HG03571 (cell line): ENCODE results near the gene THSD7B.

Experiments used
- ATAC-seq: cut with Tn5 transposase; IDR thresholded peaks from one replicate; pipeline ENCODE4 v1.9.1; 2021; ENCODE audit not compliant: unreplicated experiment

THSD7B gene

GRCh38 chr2:137185378-137186078, 420.2 kb downstream of the THSD7B start:
- ATAC-seq: no peak

- ATAC-seq: no peak
These were observed 421.9 kb downstream of the THSD7B start for GRCh38 chr2:137187216-137187615.

DNA sequence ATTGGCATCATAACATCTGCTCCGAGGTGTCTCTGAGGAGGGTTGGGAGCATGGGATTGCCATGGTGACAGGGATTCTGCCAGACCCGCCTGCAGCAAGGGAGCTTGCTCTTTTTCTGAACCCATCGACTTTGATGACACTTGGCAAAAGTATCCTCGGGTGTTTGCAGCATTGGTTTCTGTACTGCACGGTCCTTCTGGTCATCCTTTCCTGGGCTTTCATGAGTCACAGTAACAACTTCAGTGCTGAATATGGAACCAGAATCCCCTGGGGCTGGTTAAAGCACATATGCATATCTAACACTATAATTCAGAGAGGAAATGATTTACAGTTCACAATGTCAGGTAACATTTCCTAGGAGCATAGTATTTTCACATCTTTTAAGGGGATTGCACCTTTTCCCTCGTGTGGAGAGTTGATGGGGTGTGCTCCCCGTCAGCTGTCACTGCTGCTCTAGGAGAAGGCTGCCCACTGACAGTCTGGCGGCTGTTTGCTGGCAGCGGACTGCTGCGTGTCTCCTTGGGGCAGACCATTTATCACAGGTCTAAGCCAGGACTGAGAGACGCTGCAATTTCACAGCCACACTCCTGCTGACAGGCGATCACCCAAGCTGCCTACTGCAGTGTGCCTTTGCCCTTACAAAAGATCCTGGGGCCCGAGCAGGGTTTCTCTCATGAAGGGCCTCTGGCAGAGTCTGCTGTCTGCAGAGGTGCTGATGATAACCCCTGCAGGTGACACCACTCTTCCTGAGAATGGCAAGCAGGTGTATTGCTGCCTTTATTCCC, 425.3 kb downstream of the THSD7B start:
- ATAC-seq: no peak

DNA sequence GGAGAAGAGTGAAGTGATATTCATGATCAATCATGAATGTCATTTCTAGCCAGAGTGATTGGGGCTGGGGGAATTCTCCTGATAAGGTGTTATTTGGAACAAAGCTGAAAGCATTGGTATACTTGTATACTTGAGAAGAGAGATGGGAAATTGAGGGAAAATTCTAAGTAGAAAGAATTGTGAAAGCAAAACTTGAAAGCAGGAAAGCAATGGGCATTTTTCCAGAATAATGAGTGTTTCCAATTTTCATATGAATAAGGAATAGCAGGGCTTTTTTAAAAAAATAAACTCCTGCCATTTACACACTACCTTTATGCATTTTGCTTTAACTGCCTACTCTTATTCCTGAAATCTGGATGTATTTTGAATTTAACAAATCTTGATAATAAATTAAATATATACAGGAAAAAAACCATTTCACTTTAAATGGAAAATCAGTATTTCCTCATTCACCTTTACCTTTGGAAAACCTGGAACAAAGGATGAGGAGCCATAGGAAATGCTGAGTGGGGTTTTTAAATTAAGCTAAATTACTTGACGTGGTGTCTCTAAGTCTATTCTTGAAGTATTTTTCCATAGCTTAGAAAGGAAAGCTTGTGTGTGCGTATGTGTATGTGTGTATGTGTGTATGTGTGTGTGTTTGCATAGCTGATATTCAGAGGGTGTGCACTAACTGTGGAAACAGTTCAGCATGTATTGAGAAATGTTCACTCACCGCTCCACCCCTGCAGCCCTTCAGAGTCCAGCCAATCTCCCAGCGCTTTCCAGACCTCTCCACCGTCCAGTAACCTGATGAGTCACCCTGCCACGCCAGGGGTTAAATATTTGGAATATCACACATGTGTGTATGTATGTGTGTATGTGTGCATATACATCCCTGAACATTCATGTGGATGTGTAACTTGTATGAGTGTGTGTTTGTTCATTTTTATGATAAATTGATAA, 427.3 kb downstream of the THSD7B start:
- no peak for ATAC-seq

DNA sequence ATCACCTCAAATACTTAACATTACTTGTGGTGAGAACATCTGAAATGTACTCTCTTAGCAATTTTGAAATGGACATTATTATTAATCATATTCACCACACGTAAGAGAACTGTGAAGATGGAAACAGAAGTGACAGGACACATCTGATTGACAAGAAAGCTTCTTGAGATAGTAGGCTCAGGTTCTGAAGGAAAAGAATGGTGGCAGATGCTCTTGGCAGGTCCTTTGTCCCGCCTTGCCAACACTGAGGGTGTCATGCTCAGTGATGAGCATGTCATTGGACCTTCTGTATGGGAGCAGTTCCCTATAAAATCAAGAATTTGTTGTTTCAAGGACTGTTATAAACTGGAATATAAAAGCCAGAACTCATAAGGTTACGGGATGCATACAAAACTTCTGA, 428.1 kb downstream of the THSD7B start:
- ATAC-seq: no peak

GRCh38 chr2:137194111-137194510, 428.8 kb downstream of the THSD7B start:
- ATAC-seq: no peak

GRCh38 chr2:137199751-137200150, 434.4 kb downstream of the THSD7B start:
- ATAC-seq: no peak

GRCh38 chr2:137202318-137202717, 437.0 kb downstream of the THSD7B start:
- ATAC-seq: no peak

DNA sequence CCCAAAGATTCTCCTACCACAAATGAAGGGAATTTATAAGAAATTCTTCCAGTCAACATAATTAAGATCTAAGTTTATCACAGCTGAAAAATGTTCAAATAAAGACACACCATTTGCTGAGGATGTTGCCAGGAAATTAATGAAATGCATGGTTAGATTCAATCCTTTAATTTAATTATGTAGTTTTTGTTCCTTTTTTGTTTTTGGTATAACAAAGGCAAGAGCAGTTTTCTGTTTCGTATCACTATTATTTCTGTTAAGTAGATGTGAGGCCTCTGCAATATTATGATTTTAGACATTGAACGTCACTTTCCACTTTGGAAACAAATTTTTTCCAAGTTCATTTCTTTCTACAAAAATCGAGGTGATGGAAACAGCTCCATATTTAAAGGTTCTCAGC, 440.0 kb downstream of the THSD7B start:
- no peak for ATAC-seq

DNA sequence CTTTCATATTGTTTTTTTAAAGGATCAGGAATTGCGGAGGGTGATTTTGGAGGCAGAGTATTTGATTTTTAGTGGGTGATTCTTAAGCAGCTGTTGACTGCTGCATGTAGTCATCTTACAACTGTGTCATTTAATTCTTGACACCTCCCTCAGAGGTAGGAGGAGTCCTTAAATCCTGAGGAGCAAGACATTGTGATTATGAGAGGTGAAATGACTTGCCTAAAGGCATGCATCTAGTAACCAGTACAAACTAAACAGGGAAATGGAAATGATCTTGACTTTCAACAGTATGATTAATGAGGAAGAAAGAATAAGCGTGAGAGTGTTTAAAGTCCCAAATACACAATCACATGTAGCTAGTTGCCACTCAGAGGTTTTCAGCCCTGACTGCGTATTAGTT, 440.7 kb downstream of the THSD7B start:
- no peak for ATAC-seq

DNA sequence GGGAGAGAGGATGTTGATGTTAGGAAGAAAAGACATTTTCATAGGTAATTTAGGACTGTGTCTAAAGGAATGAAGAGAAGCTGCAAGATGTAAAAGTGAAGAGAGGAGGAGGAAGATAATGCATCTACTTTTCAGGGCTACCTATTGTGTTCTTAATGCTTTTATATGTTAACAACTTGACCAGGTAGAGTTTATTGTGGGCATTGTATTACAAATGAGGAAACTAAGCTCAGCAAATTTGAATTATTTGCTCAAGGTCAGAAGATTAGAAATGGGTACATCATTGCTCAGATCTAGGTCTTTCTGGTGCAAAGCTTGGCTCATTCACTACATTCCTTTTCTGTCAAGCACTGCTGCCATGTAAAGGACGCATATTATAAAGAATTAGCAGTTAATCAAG, 441.7 kb downstream of the THSD7B start:
- ATAC-seq: no peak

GRCh38 chr2:137208431-137208891, 443.1 kb downstream of the THSD7B start:
- ATAC-seq: no peak

DNA sequence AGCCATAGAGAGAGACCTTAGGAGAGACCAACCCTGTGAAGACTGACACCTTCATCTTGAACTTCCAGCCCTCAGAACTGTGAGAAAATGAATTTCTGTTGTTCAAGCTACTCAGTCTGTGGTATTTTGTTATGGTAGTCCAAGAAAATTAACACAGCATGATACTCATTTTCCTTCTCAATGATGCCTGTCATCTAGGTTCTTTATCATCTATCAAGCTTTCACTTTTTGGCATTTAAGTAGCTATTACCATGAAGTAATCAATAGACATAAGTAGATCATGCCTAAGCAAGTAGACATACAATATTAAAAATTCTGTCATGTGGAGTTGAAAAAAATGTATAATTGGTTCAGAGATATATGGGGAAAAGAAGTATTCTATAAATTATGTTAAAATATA, 444.7 kb downstream of the THSD7B start:
- ATAC-seq: no peak

DNA sequence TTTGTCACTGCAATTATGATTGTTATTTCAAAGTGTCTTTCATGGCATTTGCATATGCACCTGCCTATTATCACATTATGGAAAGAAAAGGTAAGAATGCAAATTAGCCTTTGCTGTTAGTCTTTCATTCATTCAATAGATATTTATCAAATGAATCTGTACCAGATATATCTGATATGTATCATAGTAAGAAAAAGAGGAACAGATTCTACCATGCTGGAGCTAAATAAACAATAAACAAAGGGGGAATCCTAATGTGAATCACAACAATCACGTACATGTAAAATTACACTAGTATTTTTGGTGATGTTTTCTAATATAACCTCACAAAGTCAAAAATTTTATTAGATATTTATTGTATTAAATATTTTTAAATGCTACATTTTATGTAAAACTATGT, 446.4 kb downstream of the THSD7B start:
- ATAC-seq: no peak

DNA sequence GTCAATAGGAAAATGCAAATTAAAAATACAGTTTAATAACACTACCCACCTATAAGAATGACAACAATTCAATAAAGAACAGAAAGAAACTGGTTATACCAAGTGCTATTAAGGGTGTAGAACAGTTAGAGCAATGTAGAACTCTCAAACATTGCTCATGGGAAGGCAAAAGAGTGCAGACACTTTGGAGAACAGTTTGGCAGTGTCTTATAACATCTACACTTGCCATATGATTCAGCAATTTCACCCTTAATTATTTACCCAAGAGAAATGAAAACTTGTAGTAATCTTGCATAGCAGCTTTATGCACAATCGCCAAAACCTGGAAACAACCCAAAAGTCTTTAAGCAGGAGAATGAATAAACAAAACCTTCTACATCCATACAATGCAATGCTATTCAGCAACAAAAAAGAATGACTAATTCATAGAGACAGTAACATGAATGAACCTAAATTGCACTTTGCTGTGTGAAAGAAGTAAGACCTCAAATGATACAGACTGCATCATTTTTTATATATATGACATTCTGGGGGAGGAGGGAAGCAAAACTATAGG, 455.2 kb downstream of the THSD7B start:
- ATAC-seq: no peak

GRCh38 chr2:137221797-137222492, 456.6 kb downstream of the THSD7B start:
- no peak for ATAC-seq

DNA sequence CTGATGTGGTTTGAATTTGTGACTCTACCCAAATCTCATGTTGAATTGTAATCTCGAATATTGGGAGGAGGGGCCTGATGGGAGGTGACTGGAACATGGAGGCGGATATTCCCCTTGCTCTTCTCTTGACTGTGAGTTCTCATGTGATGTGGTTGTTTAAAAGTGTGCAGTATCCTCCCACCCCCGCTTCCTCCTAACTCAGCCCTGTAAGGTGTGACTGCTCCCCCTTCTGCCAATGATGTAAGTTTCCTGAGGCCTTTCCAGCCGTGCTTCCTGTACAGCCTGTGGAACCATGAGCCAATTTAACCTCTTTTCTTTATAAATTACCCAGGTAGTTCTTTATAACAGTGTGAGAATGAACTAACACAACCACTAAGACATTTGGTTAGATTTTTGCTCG, 458.4 kb downstream of the THSD7B start:
- ATAC-seq: no peak

GRCh38 chr2:137228566-137228965, 463.2 kb downstream of the THSD7B start:
- no peak for ATAC-seq

GRCh38 chr2:137229834-137230233, 464.5 kb downstream of the THSD7B start:
- ATAC-seq: no peak

DNA sequence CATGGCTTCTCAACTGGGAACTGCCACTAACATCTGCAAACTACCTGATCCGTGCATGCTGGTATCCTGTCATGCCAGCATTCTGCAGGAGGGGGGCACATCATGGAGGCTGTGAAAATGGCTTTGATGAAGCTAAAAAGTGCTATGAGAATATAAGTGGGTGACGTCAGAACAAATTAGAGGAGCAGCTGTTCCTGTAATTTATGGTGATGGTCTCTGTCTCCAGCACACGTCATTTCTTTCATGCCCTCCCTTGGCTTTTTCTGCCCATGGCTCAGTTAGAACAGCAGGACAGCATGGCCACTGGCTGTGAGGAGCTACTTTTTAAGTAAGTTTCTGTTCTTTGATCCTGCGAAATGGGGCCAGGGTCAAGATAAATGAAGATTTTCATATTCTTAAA, 466.3 kb downstream of the THSD7B start:
- no peak for ATAC-seq
